ENCODE measurements around the gene PSMB7.

PSMB7 gene

DNA sequence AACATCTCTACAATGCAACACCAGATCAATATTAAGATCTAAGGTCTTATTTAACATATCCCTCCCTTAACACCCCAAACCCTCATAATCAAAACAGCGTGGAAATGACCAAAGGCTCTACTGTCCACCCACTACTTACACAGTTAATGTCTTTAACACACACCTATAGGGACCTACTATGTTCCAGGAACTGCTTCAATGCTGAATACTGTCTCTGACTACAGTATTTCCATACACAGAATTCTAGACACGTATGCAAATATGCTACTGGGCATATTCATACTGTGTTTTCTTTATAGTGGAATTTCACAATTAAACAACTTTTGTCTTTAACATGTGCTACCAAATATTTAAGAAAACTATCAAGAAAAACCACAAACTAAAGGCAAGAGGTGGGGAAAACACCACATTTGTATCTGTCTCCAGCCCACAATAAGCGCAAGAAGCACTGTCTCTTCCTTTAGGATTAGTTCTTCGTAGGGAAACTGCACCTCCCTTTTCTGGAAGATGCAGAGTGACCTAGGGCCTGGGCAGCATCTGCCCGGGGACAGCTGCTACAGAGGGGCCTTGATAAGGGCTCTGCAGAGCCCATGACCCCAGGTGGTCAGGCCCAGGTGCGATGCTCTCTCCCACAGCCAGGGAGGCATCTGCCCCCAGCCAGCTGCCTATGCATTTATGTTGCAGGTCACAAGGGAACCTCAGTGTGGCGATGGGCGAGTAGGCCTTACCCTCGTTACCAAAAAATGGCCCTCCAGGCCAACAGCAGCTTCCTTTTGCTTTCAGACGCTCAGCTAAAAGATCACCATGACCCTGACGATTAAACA, 55.2 kb downstream of the PSMB7 start:
- DNase-seq, result no peak
- TF ChIP-seq, protein P1, sequence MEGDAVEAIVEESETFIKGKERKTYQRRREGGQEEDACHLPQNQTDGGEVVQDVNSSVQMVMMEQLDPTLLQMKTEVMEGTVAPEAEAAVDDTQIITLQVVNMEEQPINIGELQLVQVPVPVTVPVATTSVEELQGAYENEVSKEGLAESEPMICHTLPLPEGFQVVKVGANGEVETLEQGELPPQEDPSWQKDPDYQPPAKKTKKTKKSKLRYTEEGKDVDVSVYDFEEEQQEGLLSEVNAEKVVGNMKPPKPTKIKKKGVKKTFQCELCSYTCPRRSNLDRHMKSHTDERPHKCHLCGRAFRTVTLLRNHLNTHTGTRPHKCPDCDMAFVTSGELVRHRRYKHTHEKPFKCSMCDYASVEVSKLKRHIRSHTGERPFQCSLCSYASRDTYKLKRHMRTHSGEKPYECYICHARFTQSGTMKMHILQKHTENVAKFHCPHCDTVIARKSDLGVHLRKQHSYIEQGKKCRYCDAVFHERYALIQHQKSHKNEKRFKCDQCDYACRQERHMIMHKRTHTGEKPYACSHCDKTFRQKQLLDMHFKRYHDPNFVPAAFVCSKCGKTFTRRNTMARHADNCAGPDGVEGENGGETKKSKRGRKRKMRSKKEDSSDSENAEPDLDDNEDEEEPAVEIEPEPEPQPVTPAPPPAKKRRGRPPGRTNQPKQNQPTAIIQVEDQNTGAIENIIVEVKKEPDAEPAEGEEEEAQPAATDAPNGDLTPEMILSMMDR (IDR thresholded peaks at IDR 0.05; ENCODE audit: low read depth, low read length), result no peak
- Histone ChIP-seq H3K4me3 (ENCODE audit: low read depth, low read length) (no peak overlapping the region), H3K9me3 (no peaks in the 10 kb centered on the region), H3K27me3 (no peaks in the 10 kb centered on the region), H3K4me1 (peaks cover 5% of the 10 kb centered on the region), H3K36me3 (no peaks in the 10 kb centered on the region)

DNA sequence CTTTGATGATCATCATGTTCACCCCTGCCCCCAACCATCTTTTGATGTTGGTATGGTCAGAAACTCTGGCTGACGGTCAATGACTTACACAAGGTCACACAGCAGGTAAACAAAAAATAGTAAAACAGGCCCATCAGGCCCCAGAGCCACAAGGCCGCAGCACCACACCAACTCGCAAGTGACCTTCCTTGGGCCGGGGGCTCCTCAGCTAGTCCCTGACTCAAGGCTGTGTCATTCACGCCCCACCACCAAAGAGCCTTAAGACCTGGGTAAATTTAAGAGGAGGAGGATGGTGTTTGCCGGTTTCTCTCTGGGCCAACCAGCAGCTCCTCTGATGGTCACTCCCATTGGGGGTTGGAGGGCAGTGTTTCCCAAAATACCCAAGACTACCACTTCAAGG, 55.8 kb downstream of the PSMB7 start:
- H3K9me3 ChIP-seq, result no peaks in the 10 kb centered on the region
- DNase-seq, result no peak
- no peaks in the 10 kb centered on the region for H3K36me3 ChIP-seq
- H3K27me3 ChIP-seq, result no peaks in the 10 kb centered on the region
- TF ChIP-seq, protein P1 (IDR thresholded peaks at IDR 0.05; ENCODE audit: low read depth, low read length), result no peak
- no peak overlapping the region for H3K4me3 ChIP-seq (ENCODE audit: low read depth, low read length)
- H3K4me1 ChIP-seq, result no peaks in the 10 kb centered on the region

DNA sequence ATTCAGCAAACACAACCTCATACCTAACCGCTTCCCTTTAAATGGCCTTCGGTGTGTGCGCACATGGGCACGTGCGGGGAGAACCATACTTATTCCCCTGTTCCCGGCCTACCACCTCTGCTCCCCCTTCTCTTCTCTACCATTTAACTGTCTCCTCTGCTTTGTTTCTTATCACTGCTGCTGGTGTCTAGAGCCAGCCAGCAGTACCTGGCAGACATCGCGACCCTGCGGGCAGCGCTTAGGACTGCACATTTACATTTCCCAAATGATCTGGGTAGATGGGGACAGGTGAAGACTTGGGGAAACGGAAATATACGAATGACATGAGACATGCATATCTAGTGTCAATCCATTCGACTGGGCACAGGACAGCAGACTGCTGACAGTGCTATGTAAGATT, 56.6 kb downstream of the PSMB7 start:
- Histone ChIP-seq H3K4me1 (no peaks in the 10 kb centered on the region), H3K27me3 (no peaks in the 10 kb centered on the region), H3K4me3 (ENCODE audit: low read depth, low read length) (no peak overlapping the region), H3K36me3 (no peaks in the 10 kb centered on the region), H3K9me3 (no peaks in the 10 kb centered on the region)
- no peak for DNase-seq
- TF ChIP-seq, protein P1 (IDR thresholded peaks at IDR 0.05; ENCODE audit: low read depth, low read length), result no peak

DNA sequence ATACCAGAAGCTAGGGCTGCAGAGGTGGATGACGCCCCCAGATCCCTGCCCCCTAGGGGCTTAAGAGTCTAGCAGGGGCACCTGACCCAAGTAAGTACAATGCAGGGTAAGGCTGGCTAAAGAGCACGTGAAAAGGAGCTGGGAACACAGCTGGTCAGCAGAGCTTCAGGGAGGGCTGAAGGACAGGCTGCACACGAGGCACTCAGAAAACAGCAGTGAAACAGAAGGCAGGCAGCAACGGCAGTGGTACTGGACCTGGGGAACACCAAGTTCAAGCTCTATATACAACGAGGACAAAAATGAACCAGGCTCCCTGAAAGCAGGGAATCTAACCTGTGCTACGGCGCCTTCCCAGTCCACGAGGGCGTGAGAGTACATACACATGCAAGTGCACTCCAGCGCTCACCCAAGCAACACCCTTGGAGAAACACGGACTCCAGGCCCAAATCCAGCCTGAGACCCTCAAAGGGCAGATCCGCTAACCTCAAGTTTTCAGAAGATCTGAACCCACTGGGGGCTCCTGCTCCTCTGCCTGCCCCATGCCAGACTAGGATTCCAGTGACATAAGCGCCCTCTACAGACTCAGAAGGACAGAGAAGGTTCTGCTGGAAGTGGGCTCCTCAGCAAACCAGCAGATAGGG, 57.4 kb downstream of the PSMB7 start:
- TF ChIP-seq, protein P1 (IDR thresholded peaks at IDR 0.05; ENCODE audit: low read depth, low read length), result peak; percentile 20; the same call in 1 of the 2 replicates
- no peak overlapping the region for H3K4me3 ChIP-seq (ENCODE audit: low read depth, low read length)
- no peaks in the 10 kb centered on the region for H3K36me3 ChIP-seq
- no peaks in the 10 kb centered on the region for H3K9me3 ChIP-seq
- no peak for DNase-seq
- no peaks in the 10 kb centered on the region for H3K27me3 ChIP-seq
- H3K4me1 ChIP-seq, result no peaks in the 10 kb centered on the region

DNA sequence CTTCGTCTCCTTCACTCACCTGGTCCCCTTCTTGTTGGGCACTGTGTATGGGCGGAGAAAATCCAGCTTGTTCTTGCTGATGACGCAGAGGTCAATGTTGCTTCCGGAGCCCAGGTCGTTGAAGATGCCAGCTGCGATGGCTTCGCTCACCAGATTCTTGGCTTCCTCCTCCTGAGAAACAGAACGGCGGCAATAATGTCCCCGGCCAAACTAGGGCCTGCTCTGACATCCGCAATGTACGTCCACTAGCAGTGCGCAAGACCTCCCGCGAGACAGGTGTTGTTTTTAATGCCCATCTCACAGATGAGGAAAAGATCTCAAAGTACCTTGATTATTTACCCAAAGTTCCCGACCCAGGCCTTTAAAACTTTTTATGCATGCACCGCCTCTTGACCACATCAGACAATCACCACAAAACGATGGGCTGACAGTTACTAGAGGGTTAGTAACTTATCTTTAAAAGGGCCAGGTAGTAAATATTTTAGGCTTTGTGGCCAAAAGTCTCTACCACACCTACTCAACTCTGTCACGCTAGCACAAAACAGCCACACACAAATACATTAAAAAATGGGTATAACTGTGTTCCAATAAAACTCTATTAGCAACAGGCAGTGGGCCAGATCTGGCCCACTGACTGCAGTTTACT, 58.4 kb downstream of the PSMB7 start:
- no peak overlapping the region for H3K4me3 ChIP-seq (ENCODE audit: low read depth, low read length)
- H3K27me3 ChIP-seq, result no peaks in the 10 kb centered on the region
- no peak for DNase-seq
- H3K4me1 ChIP-seq, result no peaks in the 10 kb centered on the region
- no peaks in the 10 kb centered on the region for H3K9me3 ChIP-seq
- TF ChIP-seq, protein P1 (IDR thresholded peaks at IDR 0.05; ENCODE audit: low read depth, low read length), result no peak
- peaks cover 7% of the 10 kb centered on the region; the same call in 1 of the 2 replicates for H3K36me3 ChIP-seq

All from BE2C (cell line).